PC-3 (cell line): ENCODE results near the gene MMP1.

ENCODE experiments used
- CTCF ChIP-seq: fragments of 300-600 bp; sonication (generic); conservative IDR thresholded peaks from 2 replicates; pipeline ENCODE4 v1.5.1; 2017; ENCODE audit warnings: antibody characterized with exemption, low read depth, mild to moderate bottlenecking, low read length
- EZH2 ChIP-seq: fragments of 300-600 bp; sonication (generic); IDR thresholded peaks from one replicate; pipeline ENCODE4 v1.6.1; 2017; ENCODE audit warnings: antibody characterized with exemption, mild to moderate bottlenecking, low read length; ENCODE audit not compliant: unreplicated experiment

GRCh38 chr11:102760344-102761035 lies 37.5 kb downstream of the MMP1 start:
- no peak for TF ChIP-seq CTCF
- no peak for TF ChIP-seq EZH2
